ENCODE results near the gene IMMP2L. TPM values are rescaled to one million over a fixed set of nuclear protein-coding genes. Genes with fewer than 3 reads are reported as not detected.

Gene IMMP2L
- total and polyA plus RNA-seq, 4 donors: 7.3 to 21.1 (median 12.4) TPM

- Histone ChIP-seq H3K36me3 (ENCODE audit: control insufficient read depth in 4 of 4, insufficient read depth in 3 of 4, low read depth in 1 of 4, low read length in 3 of 4) (no peaks in the 10 kb centered on the region), H3K4me3 (ENCODE audit: low read depth in 1 of 3, low read length in 3 of 3) (no peak overlapping the region), H3K9ac (ENCODE audit: low read depth in 1 of 2, low read length in 2 of 2) (no peak overlapping the region), H3K4me1 (ENCODE audit: control insufficient read depth in 4 of 4, insufficient read depth in 4 of 4, low read length in 3 of 4) (no peaks in the 10 kb centered on the region), H3K27me3 (ENCODE audit: control insufficient read depth in 4 of 4, insufficient read depth in 4 of 4, low read length in 3 of 4) (no peaks in the 10 kb centered on the region), H3K9me3 (ENCODE audit: control insufficient read depth in 4 of 4, low read length in 3 of 4) (no peaks in the 10 kb centered on the region), H3K27ac (ENCODE audit: low read depth in 1 of 2, low read length in 2 of 2) (no peak overlapping the region)
- TF ChIP-seq HNF4G (IDR thresholded peaks at IDR 0.05): no peak
- no peak for TF ChIP-seq RAD21 (IDR thresholded peaks at IDR 0.05)
- no peak for TF ChIP-seq EGR1 (IDR thresholded peaks at IDR 0.05; ENCODE audit: low read depth in 2 of 2)
- TF ChIP-seq ZBTB33 (IDR thresholded peaks at IDR 0.05): no peak
- no peak for TF ChIP-seq HNF4A (conservative IDR thresholded peaks at IDR 0.05)
- no peak for TF ChIP-seq FOXA2 (IDR thresholded peaks at IDR 0.05)
- no peak for TF ChIP-seq CTCF (IDR thresholded peaks at IDR 0.05; ENCODE audit: low read depth, low read length, missing input control)
- no peak for TF ChIP-seq SP1 (IDR thresholded peaks at IDR 0.05)
- no peak for TF ChIP-seq JUND (IDR thresholded peaks at IDR 0.05)
- TF ChIP-seq FOXA1 (IDR thresholded peaks at IDR 0.05): no peak
- TF ChIP-seq ATF3 (IDR thresholded peaks at IDR 0.05): no peak
- no peak for TF ChIP-seq RXRA (IDR thresholded peaks at IDR 0.05)
- no peak for TF ChIP-seq GABPA (IDR thresholded peaks at IDR 0.05 in 1 of 2, conservative IDR thresholded peaks at IDR 0.05 in 1 of 2)
- no peak for TF ChIP-seq NR2F2 (IDR thresholded peaks at IDR 0.05)
- TF ChIP-seq TAF1 (conservative IDR thresholded peaks at IDR 0.05): no peak
- no peak for TF ChIP-seq REST (IDR thresholded peaks at IDR 0.05)
- TF ChIP-seq YY1 (IDR thresholded peaks at IDR 0.05): no peak
- TF ChIP-seq MAX (IDR thresholded peaks at IDR 0.05): no peak
- WGBS: 84% methylated on average over 5 of the region's 5 CpGs
- DNase-seq (ENCODE audit: low spot score): no peak
These were observed 287.4 kb downstream of the IMMP2L start for GRCh38 chr7:111274857-111275256.

Data from liver (tissue), 9 donors.